Natural killer cell treated with Interleukin-12 subunit alpha and Interleukin-12 subunit beta and Interleukin-15 and Interleukin-18, amount 100 ng/mL, for 72 hours (primary cell): ENCODE measurements around the gene HBG1. TPM values are rescaled to one million over a fixed set of nuclear protein-coding genes. Genes with fewer than 3 reads are reported as not detected.
"Not testable (repeated sequence)": the region's sequence is repeated elsewhere in the genome, so short reads cannot be mapped to it uniquely, and the experiment has no call there.

Source experiments
- ATAC-seq, 2 donors: fragments of 150-1000 bp; cut with Tn5 transposase in 1 of 2; sonication (Bioruptor Pico), chemical (Tn5 transposase) in 1 of 2; 2 replicates each; pipeline ENCODE4 v1.10.0; 2021
- DNase-seq: peaks from one replicate; pipeline ENCODE4 v3.0.0; 2022; ENCODE audit warnings: low spot score
- H3K27ac Mint-ChIP-seq, 2 donors: 1 replicate in 1 of 2; 2 replicates in 1 of 2; pipeline ENCODE4 v1.8.0; 2022; ENCODE audit warnings: mixed read lengths in 2 of 2, mild to moderate bottlenecking in 1 of 2, moderate library complexity in 1 of 2
- H3K27me3 Mint-ChIP-seq, 2 donors: 1 replicate in 1 of 2; 2 replicates in 1 of 2; pipeline ENCODE4 v1.8.0; 2022; ENCODE audit warnings: mixed read lengths in 2 of 2
- H3K36me3 Mint-ChIP-seq: one replicate; pipeline ENCODE4 v1.8.0; 2022; ENCODE audit warnings: mixed read lengths
- H3K4me1 Mint-ChIP-seq, 2 donors: 1 replicate in 1 of 2; 2 replicates in 1 of 2; pipeline ENCODE4 v1.8.0; 2022; ENCODE audit warnings: low read depth in 2 of 2, mixed read lengths in 2 of 2, mild to moderate bottlenecking in 1 of 2
- H3K4me3 Mint-ChIP-seq: one replicate; pipeline ENCODE4 v1.8.0; 2022; ENCODE audit warnings: mixed read lengths
- H3K9me3 Mint-ChIP-seq: 2 replicates; pipeline ENCODE4 v1.8.0; 2022; ENCODE audit warnings: mixed read lengths
- total RNA-seq, 2 donors: library from RNA; stranded (reverse); gene quantifications; one replicate each; pipeline ENCODE4 v1.2.3, GENCODE V29; 2022

Gene HBG1
- not detected for total RNA-seq

DNA sequence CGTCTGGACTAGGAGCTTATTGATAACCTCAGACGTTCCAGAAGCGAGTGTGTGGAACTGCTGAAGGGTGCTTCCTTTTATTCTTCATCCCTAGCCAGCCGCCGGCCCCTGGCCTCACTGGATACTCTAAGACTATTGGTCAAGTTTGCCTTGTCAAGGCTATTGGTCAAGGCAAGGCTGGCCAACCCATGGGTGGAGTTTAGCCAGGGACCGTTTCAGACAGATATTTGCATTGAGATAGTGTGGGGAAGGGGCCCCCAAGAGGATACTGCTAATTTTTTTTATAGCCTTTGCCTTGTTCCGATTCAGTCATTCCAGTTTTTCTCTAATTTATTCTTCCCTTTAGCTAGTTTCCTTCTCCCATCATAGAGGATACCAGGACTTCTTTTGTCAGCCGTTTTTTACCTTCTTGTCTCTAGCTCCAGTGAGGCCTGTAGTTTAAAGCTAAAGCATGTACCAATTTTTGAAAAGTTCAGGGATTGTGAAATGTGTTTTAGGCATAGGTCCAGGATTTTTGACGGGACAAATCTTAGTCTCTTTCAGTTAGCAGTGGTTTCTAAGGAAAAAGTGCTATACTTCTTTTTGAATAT, at the start of gene HBG1:
TSS of gene HBG1 (minus strand) at position 51 of the 590 bp plus-strand sequence. CDS start 53 bp downstream, outside the sequence.
- ATAC-seq, H3K9me3 Mint-ChIP-seq, H3K4me3 Mint-ChIP-seq, H3K27ac Mint-ChIP-seq, H3K4me1 Mint-ChIP-seq, H3K27me3 Mint-ChIP-seq, H3K36me3 Mint-ChIP-seq, DNase-seq: not testable (repeated sequence)

DNA sequence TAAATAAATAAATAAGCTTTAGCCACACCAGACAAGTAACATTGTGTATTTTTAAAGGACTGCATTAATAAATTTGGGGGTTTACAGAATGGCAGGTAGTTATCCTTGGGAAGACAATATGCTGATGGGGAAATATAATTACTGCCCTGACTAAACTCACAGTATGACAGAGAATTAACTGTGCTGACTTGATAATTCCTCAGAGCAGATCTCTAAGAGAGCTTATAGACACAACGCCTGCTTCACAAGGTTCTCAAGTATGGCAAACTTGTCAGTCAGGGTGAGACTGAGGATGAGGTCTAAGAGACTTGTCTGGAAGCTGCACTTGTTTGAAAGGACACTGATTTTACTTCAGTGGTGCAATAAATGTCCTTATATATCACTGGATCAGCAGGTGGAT, 48.8 kb upstream of the HBG1 start:
- peaks cover 4% of the 10 kb centered on the region for H3K9me3 Mint-ChIP-seq
- ATAC-seq = no peak

DNA sequence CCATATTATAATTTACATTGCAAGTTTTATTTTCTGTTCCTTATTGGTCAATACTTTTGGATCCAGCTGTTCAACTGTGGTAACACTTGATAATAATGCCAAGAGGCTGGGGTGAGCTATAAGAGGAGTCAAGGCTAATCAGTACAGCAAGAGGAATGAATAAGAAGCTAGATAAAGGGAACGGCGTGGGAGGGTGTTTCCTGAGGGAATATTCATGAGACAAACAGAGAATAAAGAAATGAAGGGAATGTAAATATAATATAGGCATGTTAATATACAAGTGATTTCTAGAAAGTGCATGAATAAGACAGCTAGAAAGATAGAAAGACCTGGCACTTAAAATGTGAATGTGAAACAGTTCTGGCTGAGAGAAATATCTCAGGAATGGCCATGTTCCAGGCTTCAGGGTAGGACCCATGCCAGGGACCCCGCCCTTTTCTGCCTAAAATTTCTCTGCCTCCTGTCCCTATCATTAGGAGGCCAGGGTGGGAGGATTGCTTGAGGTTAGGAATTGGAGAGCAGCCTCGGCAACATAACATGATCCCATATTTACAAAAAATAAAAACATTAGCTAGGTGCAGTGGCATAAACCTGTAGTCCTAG, 48.2 kb upstream of the HBG1 start:
- Mint-ChIP-seq H3K4me3 (no peak overlapping the region), H3K27me3 (peaks cover 3 to 8% of the 10 kb centered on the region in 2 donors), H3K4me1 (no peaks in the 10 kb centered on the region), H3K27ac (no peak overlapping the region), H3K9me3 (peaks cover 7% of the 10 kb centered on the region), H3K36me3 (no peaks in the 10 kb centered on the region)
- no peak for DNase-seq
- ATAC-seq = no peak

More for the DNA sequence above, 48.8 kb upstream of the HBG1 start:
- H3K4me1 Mint-ChIP-seq = no peaks in the 10 kb centered on the region
- no peak for DNase-seq
- no peaks in the 10 kb centered on the region for H3K36me3 Mint-ChIP-seq
- H3K27me3 Mint-ChIP-seq = peaks cover 3 to 8% of the 10 kb centered on the region in 2 donors
- H3K4me3 Mint-ChIP-seq = no peak overlapping the region
- H3K27ac Mint-ChIP-seq = no peak overlapping the region

DNA sequence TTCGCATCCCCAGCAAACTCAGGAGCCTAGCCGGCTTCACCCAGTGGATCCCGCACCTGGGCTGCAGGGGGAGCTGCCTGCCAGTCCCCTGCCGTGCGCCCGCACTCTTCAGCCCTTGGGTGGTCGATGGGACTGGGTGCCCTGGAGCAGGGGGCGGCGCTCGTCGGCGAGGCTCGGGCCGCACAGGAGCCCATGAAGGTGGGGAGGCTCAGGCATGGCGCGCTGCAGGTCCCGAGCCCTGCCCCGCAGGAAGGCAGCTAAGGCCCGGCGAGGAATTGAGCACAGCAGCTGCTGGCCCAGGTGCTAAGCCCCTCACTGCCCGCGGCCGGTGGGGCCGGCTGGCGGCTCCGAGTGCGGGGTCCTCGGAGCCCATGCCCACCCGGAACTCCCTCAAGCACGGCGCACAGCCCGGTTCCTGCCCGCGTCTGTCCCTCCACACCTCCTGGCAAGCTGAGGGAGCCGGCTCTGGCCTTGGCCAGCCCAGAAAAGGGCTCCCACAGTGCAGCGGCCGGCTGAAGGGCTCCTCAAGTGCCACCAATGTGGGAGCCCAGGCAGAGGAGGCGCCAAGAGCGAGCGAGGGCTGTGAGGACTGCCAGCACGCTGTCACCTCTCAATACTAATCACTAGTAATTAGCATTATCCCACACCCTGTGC, 44.8 kb upstream of the HBG1 start:
- not testable (repeated sequence) for H3K36me3 Mint-ChIP-seq, H3K4me1 Mint-ChIP-seq, H3K4me3 Mint-ChIP-seq, H3K27me3 Mint-ChIP-seq, ATAC-seq, H3K27ac Mint-ChIP-seq, DNase-seq, H3K9me3 Mint-ChIP-seq

DNA sequence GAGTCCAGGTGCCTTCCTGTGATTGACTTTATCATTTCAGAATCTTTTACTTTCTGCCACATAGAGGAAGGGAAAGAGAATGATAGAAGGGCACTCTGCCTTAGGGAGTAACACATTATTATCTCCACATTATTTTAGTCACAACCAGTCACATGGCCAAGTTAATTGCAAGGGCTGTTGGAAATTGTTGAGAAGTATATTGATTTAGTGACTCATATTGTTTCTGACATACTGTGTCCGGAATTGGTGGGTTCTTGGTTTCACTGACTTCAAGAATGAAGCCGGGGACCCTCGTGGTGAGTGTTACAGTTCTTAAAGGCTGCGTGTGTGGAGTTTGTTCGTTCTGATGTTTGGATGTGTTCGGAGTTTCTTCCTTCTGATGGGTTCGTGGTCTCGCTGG, 43.4 kb upstream of the HBG1 start:
- DNase-seq (no peak), ATAC-seq (no peak)
- Mint-ChIP-seq H3K9me3 (peaks cover 3% of the 10 kb centered on the region), H3K27ac (no peak overlapping the region), H3K4me1 (no peaks in the 10 kb centered on the region), H3K36me3 (no peaks in the 10 kb centered on the region), H3K4me3 (no peak overlapping the region), H3K27me3 (peaks cover 0 to 3% of the 10 kb centered on the region in 2 donors)

DNA sequence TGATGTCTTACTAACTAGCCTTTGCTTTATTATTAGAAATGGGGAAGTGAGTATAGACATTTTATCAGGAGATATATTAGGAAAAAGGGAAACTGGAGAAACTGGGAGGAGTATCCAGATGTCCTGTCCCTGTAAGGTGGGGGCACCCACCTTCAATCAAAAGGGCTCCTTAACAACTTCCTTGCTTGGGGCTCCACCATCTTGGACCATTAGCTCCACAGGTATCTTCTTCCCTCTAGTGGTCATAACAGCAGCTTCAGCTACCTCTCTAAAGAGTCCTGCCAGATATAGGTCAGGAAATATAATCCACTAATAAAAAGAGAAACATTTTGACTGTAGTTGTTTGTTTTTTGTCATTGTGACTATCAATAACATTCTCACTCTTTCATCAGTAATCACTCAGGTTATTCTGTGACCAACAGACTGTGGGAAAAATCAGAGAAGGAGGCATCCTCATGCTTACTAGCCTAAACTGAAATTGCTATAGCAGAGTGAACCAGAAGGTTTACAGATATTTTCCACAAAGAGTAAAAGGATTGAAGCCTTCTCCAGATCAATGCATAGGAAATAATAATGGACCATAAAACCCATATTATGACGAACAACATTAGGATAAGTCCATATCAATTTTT, 41.7 kb upstream of the HBG1 start:
- H3K36me3 Mint-ChIP-seq = no peaks in the 10 kb centered on the region
- DNase-seq (no peak), ATAC-seq (no peak)
- H3K27ac Mint-ChIP-seq = no peak overlapping the region
- no peak overlapping the region for H3K4me3 Mint-ChIP-seq
- H3K9me3 Mint-ChIP-seq = peaks cover 3% of the 10 kb centered on the region
- H3K4me1 Mint-ChIP-seq = no peaks in the 10 kb centered on the region
- no peaks in the 10 kb centered on the region for H3K27me3 Mint-ChIP-seq

DNA sequence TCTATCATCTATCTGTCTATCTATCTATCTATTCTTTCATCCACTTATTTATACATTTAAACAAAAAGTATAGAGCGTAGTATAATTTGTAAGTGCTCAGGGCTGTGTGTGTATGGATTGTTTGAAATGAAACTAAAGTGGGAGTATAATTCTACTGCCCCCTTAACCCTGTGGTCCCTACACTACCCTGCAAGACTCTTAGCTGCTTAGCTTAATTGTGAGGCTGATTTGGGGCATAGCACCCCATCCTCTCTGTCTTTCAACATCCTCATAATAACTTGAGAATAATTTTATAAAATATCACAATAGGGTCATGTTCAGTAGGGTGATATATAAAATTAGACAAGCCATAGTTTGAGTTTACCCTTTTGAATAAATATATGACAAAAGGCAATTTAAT, 40.4 kb upstream of the HBG1 start:
- Mint-ChIP-seq H3K27ac (no peak overlapping the region), H3K4me3 (no peak overlapping the region), H3K27me3 (no peaks in the 10 kb centered on the region), H3K36me3 (no peaks in the 10 kb centered on the region), H3K4me1 (no peaks in the 10 kb centered on the region), H3K9me3 (peaks cover 3% of the 10 kb centered on the region)
- no peak for ATAC-seq
- no peak for DNase-seq

DNA sequence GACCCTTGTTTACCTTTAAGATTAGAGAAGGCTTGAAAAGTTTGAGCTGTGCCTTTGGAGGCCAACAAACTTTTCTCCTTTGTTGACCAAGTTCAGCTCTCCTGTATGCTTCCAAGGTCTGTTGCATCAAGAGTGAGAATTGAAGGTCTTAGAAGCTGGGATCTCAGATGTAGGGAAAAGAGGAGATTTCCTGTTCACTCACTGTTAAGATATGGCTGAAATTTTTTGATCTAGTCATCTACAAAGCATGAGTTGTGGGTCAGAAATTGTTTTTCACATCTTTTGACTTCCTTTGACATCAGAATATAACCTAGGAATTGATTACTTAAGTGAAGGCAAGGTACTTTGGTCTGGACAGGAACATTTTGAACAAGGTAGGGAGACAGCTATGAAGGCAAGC, 40.0 kb upstream of the HBG1 start:
- no peaks in the 10 kb centered on the region for H3K27me3 Mint-ChIP-seq
- H3K4me1 Mint-ChIP-seq = no peaks in the 10 kb centered on the region
- no peaks in the 10 kb centered on the region for H3K36me3 Mint-ChIP-seq
- H3K27ac Mint-ChIP-seq = no peak overlapping the region
- ATAC-seq (no peak), DNase-seq (no peak)
- no peak overlapping the region for H3K4me3 Mint-ChIP-seq
- peaks cover 3% of the 10 kb centered on the region for H3K9me3 Mint-ChIP-seq

DNA sequence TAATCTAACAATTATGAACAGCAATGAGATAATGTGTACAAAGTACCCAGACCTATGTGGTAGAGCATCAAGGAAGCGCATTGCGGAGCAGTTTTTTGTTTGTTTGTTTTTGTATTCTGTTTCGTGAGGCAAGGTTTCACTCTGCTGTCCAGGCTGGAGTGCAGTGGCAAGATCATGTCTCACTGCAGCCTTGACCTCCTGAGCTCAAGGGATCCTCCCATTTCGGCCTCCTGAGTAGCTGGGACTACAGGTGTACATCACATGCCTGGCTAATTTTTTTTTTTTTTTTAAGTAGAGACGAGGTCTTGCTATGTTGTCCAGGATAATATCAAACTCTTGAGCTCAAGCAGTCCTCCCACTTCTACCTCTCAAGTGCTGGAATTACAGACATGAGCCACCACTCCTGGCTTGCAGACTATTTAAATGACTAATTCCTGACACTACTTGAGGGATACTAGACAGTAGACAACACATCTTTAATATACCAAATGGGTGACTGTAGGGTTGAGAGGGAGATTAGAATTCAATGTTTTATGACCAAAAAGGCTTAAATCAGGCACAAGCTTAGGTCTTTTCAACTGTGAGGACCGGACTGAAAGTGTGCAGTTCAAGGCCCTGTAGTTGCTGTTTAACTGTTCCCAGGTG, 39.4 kb upstream of the HBG1 start:
- no peak overlapping the region for H3K27ac Mint-ChIP-seq
- no peaks in the 10 kb centered on the region for H3K4me1 Mint-ChIP-seq
- no peaks in the 10 kb centered on the region for H3K36me3 Mint-ChIP-seq
- H3K9me3 Mint-ChIP-seq = peaks cover 3% of the 10 kb centered on the region
- no peak overlapping the region for H3K4me3 Mint-ChIP-seq
- DNase-seq (no peak), ATAC-seq (no peak)
- H3K27me3 Mint-ChIP-seq = no peaks in the 10 kb centered on the region

DNA sequence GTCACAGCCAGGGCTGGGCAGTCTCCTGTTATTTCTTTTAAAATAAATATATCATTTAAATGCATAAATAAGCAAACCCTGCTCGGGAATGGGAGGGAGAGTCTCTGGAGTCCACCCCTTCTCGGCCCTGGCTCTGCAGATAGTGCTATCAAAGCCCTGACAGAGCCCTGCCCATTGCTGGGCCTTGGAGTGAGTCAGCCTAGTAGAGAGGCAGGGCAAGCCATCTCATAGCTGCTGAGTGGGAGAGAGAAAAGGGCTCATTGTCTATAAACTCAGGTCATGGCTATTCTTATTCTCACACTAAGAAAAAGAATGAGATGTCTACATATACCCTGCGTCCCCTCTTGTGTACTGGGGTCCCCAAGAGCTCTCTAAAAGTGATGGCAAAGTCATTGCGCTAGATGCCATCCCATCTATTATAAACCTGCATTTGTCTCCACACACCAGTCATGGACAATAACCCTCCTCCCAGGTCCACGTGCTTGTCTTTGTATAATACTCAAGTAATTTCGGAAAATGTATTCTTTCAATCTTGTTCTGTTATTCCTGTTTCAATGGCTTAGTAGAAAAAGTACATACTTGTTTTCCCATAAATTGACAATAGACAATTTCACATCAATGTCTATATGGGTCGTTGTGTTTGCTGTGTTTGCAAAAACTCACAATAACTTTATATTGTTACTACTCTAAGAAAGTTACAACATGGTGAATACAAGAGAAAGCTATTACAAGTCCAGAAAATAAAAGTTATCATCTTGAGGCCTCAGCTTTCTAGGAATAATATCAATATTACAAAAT, 38.6 kb upstream of the HBG1 start:
- no peaks in the 10 kb centered on the region for H3K36me3 Mint-ChIP-seq
- H3K27ac Mint-ChIP-seq = no peak overlapping the region
- DNase-seq (no peak), ATAC-seq (no peak)
- H3K27me3 Mint-ChIP-seq = no peaks in the 10 kb centered on the region
- H3K9me3 Mint-ChIP-seq = peaks cover 3% of the 10 kb centered on the region
- H3K4me1 Mint-ChIP-seq = no peaks in the 10 kb centered on the region
- H3K4me3 Mint-ChIP-seq = no peak overlapping the region

DNA sequence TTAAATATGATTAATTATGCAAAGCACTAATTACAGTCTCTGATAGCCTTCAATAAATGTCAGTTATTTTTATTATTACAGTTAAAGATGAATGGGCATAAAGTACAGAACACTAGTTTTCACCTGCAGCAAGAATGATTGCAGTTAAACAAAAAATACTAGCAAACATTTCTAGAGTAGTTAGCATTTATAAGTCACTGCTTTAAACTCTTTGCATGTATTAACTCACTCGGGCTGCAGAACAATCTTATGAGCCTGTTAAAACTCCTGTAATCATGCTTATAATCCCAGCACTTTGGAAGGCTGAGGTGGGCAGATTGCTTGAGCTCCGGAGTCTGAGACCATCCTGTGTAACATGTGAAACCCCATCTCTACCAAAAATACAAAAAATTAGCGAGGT, 37.2 kb upstream of the HBG1 start:
- DNase-seq (no peak), ATAC-seq (no peak)
- H3K9me3 Mint-ChIP-seq = no peaks in the 10 kb centered on the region
- no peak overlapping the region for H3K27ac Mint-ChIP-seq
- H3K4me1 Mint-ChIP-seq = no peaks in the 10 kb centered on the region
- no peaks in the 10 kb centered on the region for H3K36me3 Mint-ChIP-seq
- no peaks in the 10 kb centered on the region for H3K27me3 Mint-ChIP-seq
- no peak overlapping the region for H3K4me3 Mint-ChIP-seq

DNA sequence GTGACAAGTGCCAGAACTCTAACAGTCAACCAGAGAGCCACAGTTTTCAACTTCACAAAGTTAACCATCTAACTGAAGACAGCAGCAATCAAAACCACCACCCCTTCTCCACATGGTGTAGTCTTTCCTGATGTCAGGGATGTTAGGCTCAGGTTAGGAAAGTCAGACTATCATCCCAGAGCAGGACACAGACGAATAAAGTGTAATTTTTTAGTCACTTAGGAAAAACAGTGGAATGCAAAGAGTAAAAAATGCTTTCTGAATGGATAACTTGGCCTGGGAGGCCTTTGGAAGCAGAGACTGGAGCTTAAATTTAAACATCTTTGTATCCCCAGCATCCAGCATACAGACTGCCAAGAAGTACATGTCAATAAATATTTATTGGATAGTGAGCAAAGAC, 36.7 kb upstream of the HBG1 start:
- Mint-ChIP-seq H3K4me3 (no peak overlapping the region), H3K27me3 (no peaks in the 10 kb centered on the region), H3K36me3 (no peaks in the 10 kb centered on the region), H3K9me3 (no peaks in the 10 kb centered on the region), H3K27ac (no peak overlapping the region), H3K4me1 (no peaks in the 10 kb centered on the region)
- no peak for ATAC-seq
- no peak for DNase-seq

DNA sequence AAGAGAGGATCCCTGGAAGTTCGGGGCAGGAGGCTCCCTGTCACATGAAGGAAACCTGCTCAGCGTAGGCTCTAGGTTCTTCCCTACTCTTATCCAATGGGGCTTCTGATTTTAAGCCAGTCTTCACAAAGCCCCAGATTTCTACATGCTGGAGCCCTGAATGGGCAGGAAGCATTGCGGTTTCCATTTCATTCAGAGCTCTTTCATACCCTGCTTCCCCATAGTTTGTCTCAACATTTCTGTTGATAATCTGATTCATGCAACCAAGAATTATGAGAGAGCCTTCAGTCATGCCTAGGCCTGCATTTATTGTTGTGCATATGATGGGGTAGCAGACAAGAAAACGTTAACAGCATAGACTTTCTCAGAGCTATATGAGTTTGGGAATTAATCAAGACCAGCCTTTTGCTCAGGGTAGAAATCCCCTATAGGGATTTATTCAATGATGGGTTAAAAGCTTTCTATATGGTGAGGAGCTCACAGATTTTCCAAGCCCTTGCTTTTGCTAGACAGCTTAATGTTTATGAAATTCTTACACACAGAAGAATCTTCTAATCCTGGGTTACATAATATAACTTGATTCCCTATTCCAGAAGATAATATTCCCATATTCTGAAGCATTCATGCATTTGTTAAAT, 36.2 kb upstream of the HBG1 start:
- Mint-ChIP-seq H3K9me3 (no peaks in the 10 kb centered on the region), H3K36me3 (no peaks in the 10 kb centered on the region), H3K27ac (no peak overlapping the region), H3K4me1 (no peaks in the 10 kb centered on the region), H3K27me3 (no peaks in the 10 kb centered on the region), H3K4me3 (no peak overlapping the region)
- ATAC-seq (no peak), DNase-seq (no peak)
